GM12878 (cell line): Measurements from ENCODE around the gene CD34. TPM values are rescaled to one million over a fixed set of nuclear protein-coding genes. Genes with fewer than 3 reads are reported as not detected.

Experiments
- ATAC-seq: fragments of 200-7000 bp; cut with Tn5 transposase; 3 replicates; pipeline ENCODE4 v1.9.1; 2020; ENCODE audit warnings: mild to moderate bottlenecking, moderate library complexity
- BruUV-seq: library from RNA; stranded (reverse); fragments of 400-500 nt; replicated peaks from 2 replicates; lab custom pipeline; 2021; lab: Mats Ljungman, UMichigan
- CTCF ChIA-PET: fragments of 300-600 bp; sonication (Branson Sonifier 250); formaldehyde crosslinking; extraction: SDS; loops from one replicate; lab custom pipeline; 2021; ENCODE audit warnings: inconsistent platforms; lab: Yijun Ruan, JAX
- POLR2A ChIA-PET: fragments of 350-600 bp; formaldehyde crosslinking; extraction: SDS; loops from one replicate; lab custom pipeline; 2021; ENCODE audit warnings: inconsistent platforms; lab: Charles Lee
- RAD21 ChIA-PET: fragments of 300-600 bp; sonication (Branson Sonifier 250); formaldehyde crosslinking; loops from one replicate; lab custom pipeline; 2023; ENCODE audit warnings: antibody characterized with exemption; ENCODE audit not compliant: unreplicated experiment; lab: Charles Lee
- SMC1A ChIA-PET: fragments of 300-600 bp; sonication (Branson Sonifier 250); formaldehyde crosslinking; loops from one replicate; lab custom pipeline; 2023; ENCODE audit not compliant: unreplicated experiment, uncharacterized antibody; lab: Charles Lee
- DNase-seq: peaks from one replicate; pipeline ENCODE4 v3.0.0-alpha.2; 2011; ENCODE audit warnings: low read depth, low spot score
- FAIRE-seq: peaks from 3 replicates; lab custom pipeline; 2011; peaks lifted over from hg19 to GRCh38; lab: Jason Lieb, UNC
- H2AFZ ChIP-seq: 2 replicates; pipeline ENCODE4 v1.6.0; 2011; ENCODE audit warnings: low read depth, low read length, control low read depth; ENCODE audit not compliant: control insufficient read depth
- H3K27ac ChIP-seq: 2 replicates; pipeline ENCODE4 v1.5.1; 2011; ENCODE audit warnings: control low read depth; ENCODE audit not compliant: control insufficient read depth, insufficient read depth
- H3K27me3 ChIP-seq, 2 experiments: replicated peaks in 1 of 2; 2 replicates each; pipeline versions ENCODE4 v1.6.0 to v1.6.1; 2011; ENCODE audit warnings: low read length in 1 of 2; ENCODE audit not compliant: control insufficient read depth in 2 of 2, insufficient read depth in 2 of 2
- H3K36me3 ChIP-seq, 2 experiments: 2 replicates each; pipeline ENCODE4 v1.5.1; 2011; ENCODE audit warnings: low read length in 1 of 2; ENCODE audit not compliant: control insufficient read depth in 2 of 2, insufficient read depth in 2 of 2
- H3K4me1 ChIP-seq: 2 replicates; pipeline ENCODE4 v1.6.1; 2011; ENCODE audit warnings: mild to moderate bottlenecking, low read length, moderate library complexity, mixed read lengths; ENCODE audit not compliant: control insufficient read depth, insufficient read depth
- H3K4me2 ChIP-seq: 2 replicates; pipeline ENCODE4 v1.6.0; 2011; ENCODE audit warnings: control low read depth; ENCODE audit not compliant: control insufficient read depth, insufficient read depth
- H3K4me3 ChIP-seq: fragments of 200-600 bp; sonication (generic); 2 replicates; pipeline ENCODE4 v1.5.1; 2016
- H3K79me2 ChIP-seq: 2 replicates; pipeline ENCODE4 v1.6.0; 2011; ENCODE audit warnings: low read length; ENCODE audit not compliant: control insufficient read depth, insufficient read depth
- H3K9ac ChIP-seq: 2 replicates; pipeline ENCODE4 v1.8.0; 2011; ENCODE audit warnings: low read length, control low read depth, mixed read lengths; ENCODE audit not compliant: control insufficient read depth, insufficient read depth
- H3K9me3 ChIP-seq: replicated peaks from 3 replicates; pipeline ENCODE4 v1.5.1; 2011; ENCODE audit warnings: mild to moderate bottlenecking, low read length; ENCODE audit not compliant: control insufficient read depth, insufficient read depth
- H4K20me1 ChIP-seq: 2 replicates; pipeline ENCODE4 v1.6.0; 2011; ENCODE audit not compliant: control insufficient read depth, insufficient read depth
- KAT2A ChIP-seq: conservative IDR thresholded peaks from 2 replicates; pipeline ENCODE4 v1.6.1; 2011; ENCODE audit warnings: low read depth, low read length; ENCODE audit not compliant: control insufficient read depth
- WGBS: methylation state at CpG from one replicate; pipeline ENCODE4 v1.1.6; 2016; ENCODE audit warnings: low lambda C conversion rate; ENCODE audit not compliant: insufficient replicate concordance, insufficient coverage; ENCODE audit errors: missing lambda C conversion rate; 5-methylcytosine and 5-hydroxymethylcytosine counted together
- in situ Hi-C: fragments of 300-500 bp; cut with MboI; formaldehyde crosslinking; loops from 9 replicates; pipeline ENCODE4 v1.14.3; 2018; ENCODE audit warnings: mixed read lengths
- intact Hi-C: fragments of 100-400 bp; cut with micrococcal nuclease; formaldehyde crosslinking; loops from one replicate; pipeline ENCODE4 v1.14.2; 2022; ENCODE audit not compliant: unreplicated experiment
- polyA plus RNA-seq, 11 experiments: library from polyadenylated mRNA; depleted of rRNA in 4 of 11; unstranded in 6 of 11; stranded (reverse) in 5 of 11; fragments of >200 nt; fragmentation: Nextera tagmentation in 4 of 11; fragmentation: Illumina TruSeq in 1 of 11; extraction: Ambion mirVana in 4 of 11; extraction: Trizol in 1 of 11; gene quantifications; 1 replicate in 1 of 11; 2 replicates in 10 of 11; pipeline versions ENCODE4 v1.2.1 to v1.2.3, GENCODE V29; 2011 to 2016; ENCODE audit warnings: inconsistent platforms in 2 of 11, missing spikeins in 2 of 11, low read depth in 1 of 11
- total RNA-seq, 4 experiments: library from RNA; depleted of rRNA in 3 of 4; stranded (reverse); fragments of >200 nt in 3 of 4; fragmentation: Illumina TruSeq in 1 of 4; extraction: Trizol in 1 of 4; gene quantifications; 2 replicates each; pipeline versions ENCODE4 v1.2.1 to v1.2.3, GENCODE V29; 2013 to 2021
- TF ChIP-seq, protein P1 (sequence below): fragments of 450-650 bp; conservative IDR thresholded peaks from 2 replicates; pipeline ENCODE4 v1.6.1; 2017; ENCODE audit warnings: mild to moderate bottlenecking, moderate library complexity
- TF ChIP-seq, protein P2 (sequence below), 3 experiments: IDR thresholded peaks in 2 of 3; conservative IDR thresholded peaks in 1 of 3; 2 replicates each; pipeline ENCODE4 v1.5.1; 2011; ENCODE audit warnings: low read depth in 3 of 3, low read length in 3 of 3, mild to moderate bottlenecking in 3 of 3, control low read depth in 2 of 3, moderate library complexity in 2 of 3, inconsistent platforms in 1 of 3, mixed read lengths in 1 of 3; ENCODE audit not compliant: control insufficient read depth in 2 of 3, insufficient read depth in 1 of 3; ENCODE audit errors: extremely low read depth in 1 of 3

CD34 gene
- total and polyA plus RNA-seq, 10 of the 15 experiments (the other 5 are each of a cell fraction or from before 2014, with no cell fraction given), result under 0.01 to 0.08 (median 0.02) TPM; not detected in 6

DNA sequence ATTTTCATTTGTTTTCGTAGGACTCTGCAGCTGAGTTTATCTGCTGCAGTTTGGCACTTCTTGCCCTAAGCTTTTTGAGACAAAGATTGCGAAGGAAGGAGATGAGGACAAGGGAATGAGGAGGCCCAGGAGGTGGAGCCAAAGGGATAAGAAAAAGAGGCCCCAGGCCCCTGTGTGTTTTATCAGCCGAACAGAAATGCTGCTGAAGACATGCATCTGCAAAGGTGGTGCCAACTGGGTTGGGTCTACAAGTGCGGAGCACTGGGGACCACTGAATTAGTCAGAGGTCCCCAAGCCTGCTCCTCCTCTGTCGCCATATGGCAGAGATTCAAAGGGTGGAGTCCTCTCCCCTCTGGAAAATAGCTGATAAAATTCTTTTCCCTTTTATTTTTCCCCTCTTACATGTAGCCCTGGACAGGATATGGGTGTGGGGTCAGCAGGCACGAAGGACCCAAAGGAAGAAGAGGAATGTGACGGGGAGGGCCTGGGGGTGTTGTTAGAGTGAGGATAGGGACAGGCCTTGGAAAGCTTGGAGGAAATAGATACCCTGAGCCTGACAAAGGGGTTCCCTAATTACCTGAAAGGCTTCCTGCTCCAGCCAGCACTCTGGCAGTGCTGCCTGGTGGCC, 2.7 kb downstream of the CD34 start:
- in situ Hi-C loops (no loop called here), intact Hi-C loops (no loop called here)
- FAIRE-seq (no peak), DNase-seq (no peak), ATAC-seq (no peak; the same call in 2 of the 3 replicates)
- Histone ChIP-seq H3K9ac (no peak overlapping the region), H3K79me2 (no peaks in the 10 kb centered on the region), H2AFZ (no peak overlapping the region), H3K4me2 (no peak overlapping the region), H3K27ac (no peak overlapping the region), H3K4me1 (no peaks in the 10 kb centered on the region), H3K9me3 (no peaks in the 10 kb centered on the region), H3K27me3 (peaks cover 22 to 23% of the 10 kb centered on the region in 2 experiments), H4K20me1 (no peaks in the 10 kb centered on the region; the same call in 1 of the 2 replicates), H3K4me3 (no peak overlapping the region), H3K36me3 (no peaks in the 10 kb centered on the region)
- 22% methylated on average over 7 of the region's 7 CpGs for WGBS
- POLR2A ChIA-PET, result no interaction called here
- TF ChIP-seq KAT2A, result no peak
- TF ChIP-seq, protein P1, sequence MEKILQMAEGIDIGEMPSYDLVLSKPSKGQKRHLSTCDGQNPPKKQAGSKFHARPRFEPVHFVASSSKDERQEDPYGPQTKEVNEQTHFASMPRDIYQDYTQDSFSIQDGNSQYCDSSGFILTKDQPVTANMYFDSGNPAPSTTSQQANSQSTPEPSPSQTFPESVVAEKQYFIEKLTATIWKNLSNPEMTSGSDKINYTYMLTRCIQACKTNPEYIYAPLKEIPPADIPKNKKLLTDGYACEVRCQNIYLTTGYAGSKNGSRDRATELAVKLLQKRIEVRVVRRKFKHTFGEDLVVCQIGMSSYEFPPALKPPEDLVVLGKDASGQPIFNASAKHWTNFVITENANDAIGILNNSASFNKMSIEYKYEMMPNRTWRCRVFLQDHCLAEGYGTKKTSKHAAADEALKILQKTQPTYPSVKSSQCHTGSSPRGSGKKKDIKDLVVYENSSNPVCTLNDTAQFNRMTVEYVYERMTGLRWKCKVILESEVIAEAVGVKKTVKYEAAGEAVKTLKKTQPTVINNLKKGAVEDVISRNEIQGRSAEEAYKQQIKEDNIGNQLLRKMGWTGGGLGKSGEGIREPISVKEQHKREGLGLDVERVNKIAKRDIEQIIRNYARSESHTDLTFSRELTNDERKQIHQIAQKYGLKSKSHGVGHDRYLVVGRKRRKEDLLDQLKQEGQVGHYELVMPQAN, result no peak
- TF ChIP-seq, protein P2, sequence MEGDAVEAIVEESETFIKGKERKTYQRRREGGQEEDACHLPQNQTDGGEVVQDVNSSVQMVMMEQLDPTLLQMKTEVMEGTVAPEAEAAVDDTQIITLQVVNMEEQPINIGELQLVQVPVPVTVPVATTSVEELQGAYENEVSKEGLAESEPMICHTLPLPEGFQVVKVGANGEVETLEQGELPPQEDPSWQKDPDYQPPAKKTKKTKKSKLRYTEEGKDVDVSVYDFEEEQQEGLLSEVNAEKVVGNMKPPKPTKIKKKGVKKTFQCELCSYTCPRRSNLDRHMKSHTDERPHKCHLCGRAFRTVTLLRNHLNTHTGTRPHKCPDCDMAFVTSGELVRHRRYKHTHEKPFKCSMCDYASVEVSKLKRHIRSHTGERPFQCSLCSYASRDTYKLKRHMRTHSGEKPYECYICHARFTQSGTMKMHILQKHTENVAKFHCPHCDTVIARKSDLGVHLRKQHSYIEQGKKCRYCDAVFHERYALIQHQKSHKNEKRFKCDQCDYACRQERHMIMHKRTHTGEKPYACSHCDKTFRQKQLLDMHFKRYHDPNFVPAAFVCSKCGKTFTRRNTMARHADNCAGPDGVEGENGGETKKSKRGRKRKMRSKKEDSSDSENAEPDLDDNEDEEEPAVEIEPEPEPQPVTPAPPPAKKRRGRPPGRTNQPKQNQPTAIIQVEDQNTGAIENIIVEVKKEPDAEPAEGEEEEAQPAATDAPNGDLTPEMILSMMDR (IDR thresholded peaks at IDR 0.05 in 2 of 3, conservative IDR thresholded peaks at IDR 0.05 in 1 of 3; ENCODE audit: control insufficient read depth in 2 of 3, extremely low read depth in 1 of 3, insufficient read depth in 1 of 3, low read depth in 3 of 3, low read length in 3 of 3), result 0 out of 6 replicates have a peak, but pooled peaks of 1 of the 3 experiments have one; percentile 9
- CTCF ChIA-PET, result interaction anchor here (0.6 to 3.4 kb wide), 10 partner anchors 12 to 202 kb away, joined by 3 to 13 read pairs (median 3); no protein-coding TSS in a partner anchor
- SMC1A ChIA-PET, result interaction anchor here (1.3 to 2.9 kb wide), 3 partner anchors 11 to 54 kb away, joined by 5 to 9 read pairs (median 9); no protein-coding TSS in a partner anchor
- RAD21 ChIA-PET, result interaction anchor here (1.9 kb wide), 1 partner anchor 55 kb away, joined by 8 read pairs; no protein-coding TSS in a partner anchor
- no TSS peak for BruUV-seq
